OCI-LY7 (cell line): Measurements from ENCODE around the gene FTO. TPM values are rescaled to one million over a fixed set of nuclear protein-coding genes. Genes with fewer than 3 reads are reported as not detected.

ENCODE experiments used
- BruUV-seq: library from RNA; stranded (reverse); fragments of 400-500 nt; replicated peaks from 2 replicates; lab custom pipeline; 2021; lab: Mats Ljungman, UMichigan
- CTCF ChIA-PET: fragments of 300-600 bp; sonication (Branson Sonifier 250); formaldehyde crosslinking; loops from one replicate; lab custom pipeline; 2022; ENCODE audit warnings: antibody characterized with exemption; ENCODE audit not compliant: unreplicated experiment; lab: Charles Lee
- POLR2A ChIA-PET: fragments of 300-600 bp; sonication (Branson Sonifier 250); formaldehyde crosslinking; loops from one replicate; lab custom pipeline; 2022; ENCODE audit warnings: antibody characterized with exemption; lab: Charles Lee
- DNase-seq: peaks from one replicate; pipeline ENCODE4 v3.0.0-alpha.2; 2015; ENCODE audit warnings: low spot score
- H2AFZ ChIP-seq: fragments of 200-600 bp; sonication (generic), shearing (Covaris generic); 2 replicates; pipeline ENCODE4 v1.6.1; 2014; ENCODE audit warnings: mild to moderate bottlenecking, antibody characterized with exemption, low read length, moderate library complexity
- H3K27ac ChIP-seq: fragments of 200-600 bp; sonication (generic); 2 replicates; pipeline ENCODE4 v1.5.1; 2014; ENCODE audit warnings: mixed run types, low read depth, mild to moderate bottlenecking, moderate library complexity, low read length, inconsistent platforms; ENCODE audit not compliant: poor library complexity, severe bottlenecking
- H3K36me3 ChIP-seq: fragments of 200-600 bp; sonication (generic); 2 replicates; pipeline ENCODE4 v1.6.1; 2014; ENCODE audit warnings: mild to moderate bottlenecking, antibody characterized with exemption, low read length, moderate library complexity, mixed read lengths; ENCODE audit not compliant: insufficient read depth
- H3K4me1 ChIP-seq: fragments of 200-600 bp; sonication (generic); 2 replicates; pipeline ENCODE4 v1.5.1; 2014; ENCODE audit warnings: mild to moderate bottlenecking, low read length; ENCODE audit not compliant: insufficient read depth, poor library complexity, severe bottlenecking
- H3K4me2 ChIP-seq: fragments of 200-600 bp; sonication (generic); 2 replicates; pipeline ENCODE4 v1.6.1; 2014; ENCODE audit warnings: mild to moderate bottlenecking, low read length
- H3K4me3 ChIP-seq: fragments of 200-600 bp; sonication (generic); 2 replicates; pipeline ENCODE4 v1.5.1; 2014; ENCODE audit warnings: mild to moderate bottlenecking, low read depth, low read length; ENCODE audit not compliant: poor library complexity, severe bottlenecking
- H3K79me2 ChIP-seq: fragments of 200-600 bp; sonication (generic); 2 replicates; pipeline ENCODE4 v1.6.1; 2016; ENCODE audit warnings: low read depth, mild to moderate bottlenecking, low read length, moderate library complexity, mixed read lengths; ENCODE audit not compliant: insufficient read depth
- H3K9me2 ChIP-seq: fragments of 200-600 bp; sonication (generic); 2 replicates; pipeline ENCODE4 v1.6.1; 2016; ENCODE audit warnings: mild to moderate bottlenecking, low read length, mixed read lengths; ENCODE audit not compliant: insufficient read depth
- H3K9me3 ChIP-seq: fragments of 200-600 bp; sonication (generic); 2 replicates; pipeline ENCODE4 v1.6.1; 2014; ENCODE audit warnings: mild to moderate bottlenecking, mixed run types, low read length, mixed read lengths
- H4K20me1 ChIP-seq: fragments of 200-600 bp; sonication (generic); 2 replicates; pipeline ENCODE4 v1.6.1; 2014; ENCODE audit warnings: mild to moderate bottlenecking, antibody characterized with exemption, low read length, moderate library complexity, mixed read lengths; ENCODE audit not compliant: insufficient read depth
- CTCF ChIP-seq: fragments of 200-600 bp; sonication (generic); conservative IDR thresholded peaks from 2 replicates; pipeline ENCODE4 v1.5.1; 2014; ENCODE audit warnings: mild to moderate bottlenecking, antibody characterized with exemption, low read length, moderate library complexity, mixed read lengths
- EZH2phosphoT487 ChIP-seq: fragments of 200-600 bp; sonication (generic); IDR thresholded peaks from 2 replicates; pipeline ENCODE4 v1.6.1; 2018; ENCODE audit warnings: low read depth, borderline replicate concordance, mild to moderate bottlenecking, mixed run types, antibody characterized with exemption, low read length, moderate library complexity, mixed read lengths
- intact Hi-C: fragments of 100-400 bp; cut with micrococcal nuclease; formaldehyde crosslinking; loops from one replicate; pipeline ENCODE4 v1.10.0; 2022; ENCODE audit not compliant: unreplicated experiment
- total RNA-seq, 2 experiments: library from RNA; depleted of rRNA in 1 of 2; stranded (reverse); fragments of >200 nt in 1 of 2; shearing (Covaris generic) in 1 of 2; gene quantifications; 2 replicates each; pipeline ENCODE4 v1.2.3, GENCODE V29; 2014 to 2022

Gene FTO
- total RNA-seq, 2 experiments from 2014 or later: 57.1 to 68.0 TPM

DNA sequence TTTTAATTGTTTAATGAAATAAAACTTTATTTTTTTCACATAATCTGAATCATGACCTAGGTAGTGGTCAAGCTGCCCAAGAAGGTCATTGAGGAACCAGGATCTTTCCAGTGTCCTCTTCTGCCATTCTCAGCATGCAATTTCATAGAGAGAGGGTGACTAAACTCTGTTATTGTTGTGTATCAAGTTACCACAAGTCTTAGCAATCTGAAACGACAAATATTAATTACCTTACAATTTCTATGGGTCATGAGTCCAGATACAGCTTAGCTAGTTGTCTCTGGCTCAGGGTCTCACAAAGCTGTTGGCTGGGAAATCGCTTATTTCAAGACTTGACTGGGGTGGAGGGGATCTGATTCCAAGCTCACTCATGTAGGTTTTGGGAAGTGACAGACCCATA lies 37.6 kb downstream of the FTO start:
- no TSS peak for BruUV-seq
- H4K20me1 ChIP-seq: peaks cover 20% of the 10 kb centered on the region
- TF ChIP-seq EZH2phosphoT487 (no peak), CTCF (no peak)
- peaks cover 6% of the 10 kb centered on the region for H3K4me1 ChIP-seq
- H2AFZ ChIP-seq: no peak overlapping the region
- CTCF ChIA-PET: no interaction called here
- POLR2A ChIA-PET: no interaction called here
- H3K9me2 ChIP-seq: no peaks in the 10 kb centered on the region
- no peaks in the 10 kb centered on the region for H3K9me3 ChIP-seq
- H3K4me2 ChIP-seq: no peak overlapping the region
- no peak overlapping the region for H3K4me3 ChIP-seq
- H3K27ac ChIP-seq: no peak overlapping the region
- no peak for DNase-seq
- H3K79me2 ChIP-seq: no peaks in the 10 kb centered on the region
- intact Hi-C loops: no loop called here
- H3K36me3 ChIP-seq: no peaks in the 10 kb centered on the region

GRCh38 chr16:53743149-53743566 lies 39.2 kb downstream of the FTO start:
- Histone ChIP-seq H3K36me3 (no peaks in the 10 kb centered on the region), H3K9me2 (no peaks in the 10 kb centered on the region), H3K4me3 (no peak overlapping the region), H3K79me2 (no peaks in the 10 kb centered on the region), H3K27ac (no peak overlapping the region), H4K20me1 (peaks cover 15% of the 10 kb centered on the region), H2AFZ (no peak overlapping the region), H3K4me2 (no peak overlapping the region), H3K9me3 (peaks cover 8% of the 10 kb centered on the region; the same call in 1 of the 2 replicates), H3K4me1 (peaks cover 6% of the 10 kb centered on the region)
- BruUV-seq: no TSS peak
- ChIA-PET POLR2A (interaction anchor here (1.0 kb wide), 2 partner anchors 13 to 17 kb away, joined by 3 to 4 read pairs; no protein-coding TSS in a partner anchor), CTCF (no interaction called here)
- DNase-seq: peak; percentile 34
- TF ChIP-seq EZH2phosphoT487 (no peak), CTCF (peak; percentile 88)
- intact Hi-C loops: no loop called here

DNA sequence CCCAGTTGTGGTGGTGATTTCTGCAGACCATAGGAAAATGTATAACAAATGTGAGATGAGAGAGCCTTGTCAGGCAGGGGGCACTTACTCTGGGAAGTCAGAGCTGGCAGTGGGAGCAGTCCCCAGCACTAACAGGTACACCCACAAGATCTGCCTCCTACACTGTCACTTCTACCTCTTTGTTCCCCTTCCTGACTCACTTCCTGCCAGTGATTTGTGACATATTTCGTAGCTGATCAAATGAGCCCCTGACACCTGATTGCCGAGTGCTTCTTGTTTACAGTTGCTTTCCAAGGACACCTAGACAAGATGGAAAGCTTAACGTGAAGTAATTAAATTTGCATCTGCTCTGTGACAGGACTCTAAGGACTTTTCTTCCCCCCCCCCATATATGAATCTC lies 40.5 kb downstream of the FTO start:
- H3K4me1 ChIP-seq: peaks cover 6% of the 10 kb centered on the region
- POLR2A ChIA-PET: interaction anchor here (0.6 kb wide), 1 partner anchor 109 kb away, joined by 4 read pairs; no protein-coding TSS in a partner anchor
- peaks cover 8% of the 10 kb centered on the region; the same call in 1 of the 2 replicates for H3K9me3 ChIP-seq
- CTCF ChIA-PET: interaction anchor here (0.7 kb wide), 1 partner anchor 10 kb away, joined by 3 read pairs; no protein-coding TSS in a partner anchor
- H3K4me3 ChIP-seq: no peak overlapping the region
- H2AFZ ChIP-seq: no peak overlapping the region
- H3K4me2 ChIP-seq: no peak overlapping the region
- no peak overlapping the region for H3K27ac ChIP-seq
- no peaks in the 10 kb centered on the region for H3K79me2 ChIP-seq
- H4K20me1 ChIP-seq: peaks cover 15% of the 10 kb centered on the region
- no peak for TF ChIP-seq CTCF
- TF ChIP-seq EZH2phosphoT487: no peak
- DNase-seq: peak; percentile 4
- intact Hi-C loops: no loop called here
- no peaks in the 10 kb centered on the region for H3K9me2 ChIP-seq
- no TSS peak for BruUV-seq
- no peaks in the 10 kb centered on the region for H3K36me3 ChIP-seq
